CMK (cell line): Measurements from ENCODE around the gene NAB1.
A peak's percentile ranks its signal among the peaks of the same experiment; 100 is the strongest.

Source experiments
- DNase-seq: peaks from one replicate; pipeline ENCODE4 v3.0.0-alpha.2; 2010; ENCODE audit warnings: low read depth

Gene NAB1

DNA sequence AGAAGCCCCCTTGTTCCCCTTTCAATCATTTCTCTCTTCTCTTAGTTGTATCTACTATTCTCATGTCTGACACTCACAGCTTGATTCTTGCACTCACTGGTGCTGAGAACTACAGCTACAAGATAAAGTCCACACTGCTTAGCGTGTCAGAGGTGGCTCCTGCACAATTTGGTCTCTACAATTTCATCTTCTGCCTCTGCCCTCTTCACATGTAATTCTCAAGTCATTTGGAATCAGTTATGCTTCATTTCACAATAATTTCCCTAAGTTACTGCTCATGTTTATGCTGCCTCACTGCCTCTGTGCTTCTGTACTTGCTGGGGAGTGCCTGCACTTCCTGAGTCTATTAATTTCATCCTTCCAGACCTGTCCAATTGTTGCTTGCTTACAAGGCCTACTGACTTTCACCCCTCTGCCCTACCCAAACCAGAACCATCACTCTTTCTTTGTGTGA lies 11.6 kb upstream of the NAB1 start:
- no peak for DNase-seq

DNA sequence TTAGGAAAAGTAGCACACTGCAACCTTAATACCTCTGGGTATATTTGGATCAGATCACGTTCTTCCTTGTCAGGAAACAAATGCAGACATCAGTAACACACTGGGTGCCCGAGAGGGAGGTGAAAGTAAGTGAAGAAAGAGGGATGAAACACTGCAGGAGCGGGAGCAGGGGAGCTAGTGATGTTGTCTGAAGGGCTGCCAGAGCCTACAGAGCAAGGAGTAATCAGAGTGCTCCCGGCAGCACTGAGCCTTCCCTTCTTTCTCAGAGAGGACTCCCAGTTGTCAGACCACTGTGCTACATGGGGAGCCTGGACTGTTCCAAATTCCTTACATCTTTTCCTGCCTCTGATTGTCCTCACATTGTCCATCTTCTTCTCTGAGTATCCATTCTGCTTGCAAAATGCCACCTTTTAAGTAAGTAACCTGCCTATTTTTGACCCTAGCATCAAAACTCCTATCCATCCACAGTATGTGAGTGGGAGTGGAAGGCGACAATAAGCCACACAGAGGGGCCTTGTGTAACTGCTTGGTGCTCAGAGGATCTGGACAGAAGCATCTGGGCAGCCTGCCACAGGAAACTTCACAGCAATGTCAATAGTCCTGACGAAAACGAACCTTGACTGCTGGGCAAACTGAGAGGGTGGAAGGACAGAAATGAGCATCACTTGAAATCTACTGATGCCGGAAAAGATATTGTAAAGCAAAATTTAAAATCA lies 10.8 kb upstream of the NAB1 start:
- DNase-seq, result no peak

DNA sequence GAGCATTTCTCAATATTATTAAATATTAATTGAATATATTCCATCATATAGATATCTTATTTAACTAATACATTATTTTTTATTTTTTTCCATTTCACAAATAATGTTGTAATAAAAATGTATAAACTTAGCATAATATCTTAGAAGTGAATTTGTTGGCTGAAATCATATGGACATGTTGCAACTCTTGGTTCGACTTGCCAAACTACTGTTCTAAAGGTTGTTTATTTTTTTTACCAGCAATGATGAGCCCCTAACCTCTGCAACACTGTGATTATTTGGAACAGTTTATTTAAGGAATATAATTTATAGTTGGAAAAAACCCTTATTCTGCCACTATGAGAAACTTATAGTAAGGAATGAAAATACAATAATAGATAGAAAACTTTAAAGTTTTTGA lies 8.8 kb upstream of the NAB1 start:
- no peak for DNase-seq

DNA sequence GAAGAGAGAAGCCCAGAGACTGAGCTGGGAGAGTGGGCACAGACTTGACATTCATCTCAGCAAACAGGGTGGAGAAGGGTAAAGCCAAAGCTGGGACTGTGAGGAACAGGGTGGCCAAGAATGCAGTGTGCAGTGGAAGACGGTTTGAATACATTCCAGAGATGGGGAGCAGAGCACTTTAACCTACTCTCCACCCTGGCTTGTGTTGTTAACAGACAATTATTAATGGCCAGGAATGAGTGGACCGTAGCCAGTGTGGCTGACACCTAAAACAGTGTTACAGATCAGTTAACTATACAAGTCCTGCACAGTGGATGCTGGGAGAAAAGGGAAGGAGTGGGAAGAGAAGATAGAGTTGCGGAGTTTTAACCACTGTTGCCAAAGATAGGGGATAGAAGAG lies 7.4 kb upstream of the NAB1 start:
- DNase-seq, result no peak

DNA sequence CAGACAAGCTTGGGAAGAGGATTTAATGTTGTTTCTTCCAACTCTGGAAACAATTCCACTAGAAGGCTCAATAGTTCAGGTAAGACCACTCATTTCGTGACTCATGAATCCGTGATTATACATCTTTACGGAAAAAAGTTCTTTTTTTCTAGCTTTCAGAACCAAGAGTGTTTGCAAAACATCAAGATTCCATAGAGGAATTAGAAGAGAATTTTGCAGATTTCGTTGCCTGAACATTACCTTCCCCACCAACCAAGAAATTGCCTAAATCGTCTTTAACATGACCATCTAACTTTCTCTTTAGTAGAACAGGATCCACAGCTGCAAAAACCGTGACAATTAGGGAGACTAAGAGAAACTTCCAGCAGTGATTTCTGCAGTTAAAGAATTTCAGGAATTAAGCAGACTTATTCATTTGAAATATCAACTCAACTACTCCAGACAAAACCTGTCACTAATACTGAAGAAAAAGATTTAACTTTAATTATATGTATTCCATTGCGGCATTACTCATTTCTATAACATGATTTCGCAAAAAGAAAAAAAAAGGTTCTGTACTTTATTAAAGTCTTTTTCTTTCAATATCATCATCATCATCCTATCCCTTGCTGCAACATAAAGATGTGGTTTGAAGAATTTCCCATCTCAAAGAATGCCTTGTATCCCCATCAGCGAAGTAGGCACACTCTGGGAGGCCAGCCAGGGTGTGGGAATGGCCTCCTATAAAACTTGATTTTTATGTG lies 1.9 kb upstream of the NAB1 start:
- DNase-seq, result no peak

DNA sequence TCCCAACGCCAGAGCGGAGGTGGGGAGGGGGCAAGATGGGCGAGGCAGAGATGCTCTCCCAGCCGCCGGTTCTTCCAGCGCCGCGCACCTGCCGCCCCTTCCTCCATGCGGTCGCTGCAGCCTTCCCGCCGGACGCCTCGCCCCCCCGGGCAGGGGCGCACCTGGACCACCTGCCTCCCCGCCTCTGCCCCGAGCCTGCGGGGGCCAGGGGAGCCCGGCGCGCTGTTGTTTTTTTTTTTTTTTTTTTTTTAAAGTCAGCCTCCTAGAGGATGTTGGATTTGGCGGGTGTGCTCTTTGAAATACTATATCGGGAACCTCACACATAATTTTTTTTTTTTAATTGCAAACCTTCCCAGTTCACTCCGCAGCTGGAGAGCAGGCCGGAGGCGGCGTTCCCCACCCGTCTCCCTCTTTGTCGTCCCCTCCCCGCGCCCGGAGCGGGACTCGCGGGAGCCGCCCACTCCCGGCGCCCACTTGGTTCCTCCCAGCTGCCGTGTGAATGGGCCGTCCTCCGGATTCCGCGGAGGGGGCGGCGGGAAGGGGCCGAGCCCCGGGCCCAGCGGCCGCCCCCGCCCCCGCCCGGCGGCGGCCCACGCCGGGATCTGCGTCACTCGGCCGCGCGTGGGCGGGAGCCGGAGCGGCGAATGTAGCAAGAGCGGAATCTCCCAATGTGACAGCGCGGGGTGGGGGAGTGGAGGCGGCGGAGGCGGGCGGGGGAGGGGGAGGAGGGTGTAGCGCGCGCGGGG lies 421 bp upstream of the NAB1 start:
- DNase-seq, result peak; percentile 45

DNA sequence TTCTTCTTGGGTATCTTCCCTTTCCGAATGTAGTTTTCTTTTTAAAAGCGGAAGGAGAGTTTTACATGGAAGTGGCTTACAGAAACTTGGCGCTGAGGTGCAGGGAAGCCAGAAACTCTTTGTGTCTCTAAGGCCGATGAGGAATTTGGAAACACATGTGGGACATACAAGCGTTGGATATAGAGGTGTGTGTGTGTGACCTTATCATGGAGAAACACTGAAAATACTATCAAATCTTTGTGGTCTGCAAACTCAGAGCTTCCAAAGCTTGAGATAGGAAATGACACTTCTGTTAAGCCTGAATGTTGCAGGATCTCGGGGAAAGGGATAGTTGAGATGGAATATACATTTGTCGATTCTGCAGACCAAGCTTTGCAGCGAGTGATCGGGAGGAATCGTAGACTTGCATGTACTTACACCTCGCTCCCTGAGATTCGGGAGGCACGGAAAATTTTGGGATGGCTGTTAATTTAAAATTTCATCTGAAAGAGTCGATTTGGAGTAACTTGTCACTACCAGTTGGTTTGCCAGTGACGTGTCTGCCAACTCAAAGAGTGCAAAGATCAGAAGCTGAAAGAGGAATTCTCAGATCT lies 1.0 kb downstream of the NAB1 start:
- no peak for DNase-seq

DNA sequence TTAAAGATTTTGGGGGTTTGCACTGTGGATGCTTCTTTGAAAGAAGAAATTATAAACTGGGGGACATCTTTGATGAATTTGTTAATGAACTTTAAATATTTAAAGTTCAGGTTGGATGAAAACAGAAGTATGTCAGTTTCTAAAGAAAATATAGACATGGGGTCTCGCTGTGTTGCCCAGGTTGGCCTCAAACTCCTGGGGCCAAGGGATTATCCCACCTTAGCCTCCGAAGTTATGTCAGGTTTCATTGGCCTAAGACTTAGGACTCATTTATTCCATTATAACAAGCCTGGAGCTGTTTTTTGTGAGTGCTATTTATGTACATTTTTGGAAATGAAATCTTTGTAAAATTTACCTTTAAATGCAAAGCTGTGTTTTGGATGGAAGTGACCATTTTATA lies 2.5 kb downstream of the NAB1 start:
- no peak for DNase-seq

DNA sequence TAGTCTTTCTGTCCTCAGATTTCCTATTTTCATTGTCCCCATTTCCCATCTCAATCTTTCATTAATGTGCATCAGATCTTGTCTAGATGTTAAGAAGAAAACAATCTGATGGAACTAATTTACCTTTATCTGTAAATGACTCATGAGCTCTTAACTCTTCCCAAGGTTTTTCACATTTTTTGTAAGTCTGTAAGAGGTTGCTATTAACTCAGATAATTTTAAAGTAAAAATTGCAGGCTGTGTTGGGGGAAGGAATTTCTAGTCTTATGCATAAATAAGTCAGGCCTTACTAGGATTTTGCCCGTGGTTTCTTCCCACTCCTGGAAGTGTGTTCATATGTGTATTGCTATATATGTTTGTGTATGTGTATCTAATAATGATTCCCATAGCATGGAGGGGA lies 4.3 kb downstream of the NAB1 start:
- no peak for DNase-seq

DNA sequence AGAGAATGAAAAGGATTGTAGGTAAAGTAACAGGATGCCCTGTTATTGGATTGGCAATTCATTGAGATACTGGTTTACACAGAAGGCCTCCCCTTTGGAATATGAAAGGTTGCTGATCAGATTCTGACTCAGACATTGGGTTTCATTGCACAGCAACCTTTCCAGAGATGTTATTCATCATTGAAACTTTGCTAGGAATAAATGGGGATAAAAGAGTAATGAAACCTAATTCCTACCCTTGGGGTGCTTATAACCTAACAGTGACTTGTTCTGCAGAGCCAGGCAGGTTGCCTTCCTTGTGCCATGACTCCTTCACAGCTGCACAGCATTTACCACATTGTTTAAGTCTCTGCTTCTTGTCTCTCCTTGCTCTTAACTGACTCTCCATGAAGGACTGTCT lies 5.0 kb downstream of the NAB1 start:
- DNase-seq, result no peak

DNA sequence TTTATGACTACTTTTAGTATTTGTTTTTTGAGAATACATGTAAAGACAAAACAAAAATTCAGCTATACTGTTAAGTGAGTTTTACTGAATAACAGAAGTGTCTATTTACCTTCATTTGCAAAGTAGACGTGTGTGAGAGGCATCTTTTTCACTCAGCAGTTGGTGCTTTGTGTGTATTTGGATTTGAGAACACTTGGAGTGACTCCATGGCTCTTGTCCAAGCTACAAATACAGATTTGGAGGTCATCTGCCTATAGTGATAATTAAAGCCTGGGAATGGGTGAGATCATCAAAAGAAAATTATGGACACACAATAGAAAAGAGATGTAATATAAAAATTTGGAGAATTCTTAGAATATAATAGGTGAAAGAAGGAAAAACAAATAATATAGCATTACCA lies 6.2 kb downstream of the NAB1 start:
- no peak for DNase-seq

DNA sequence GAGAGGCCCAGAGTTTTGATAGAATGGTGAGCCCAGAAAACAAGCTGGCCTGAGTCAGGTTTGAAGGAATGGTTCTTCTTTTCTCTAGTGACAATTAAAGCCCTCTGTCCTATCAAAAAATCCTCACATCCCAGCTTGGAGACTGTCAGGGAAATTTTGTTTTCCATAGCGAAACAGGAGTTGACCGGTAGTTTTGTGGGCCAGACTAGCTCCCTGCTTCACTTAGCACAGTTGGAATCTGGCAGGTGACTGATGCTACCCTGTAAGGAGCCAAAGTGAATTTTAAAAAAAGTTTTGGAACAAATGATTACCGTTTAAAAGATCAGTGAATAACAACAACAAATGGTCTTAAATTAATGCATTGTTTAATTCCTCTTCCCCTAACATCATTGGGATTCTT lies 6.7 kb downstream of the NAB1 start:
- no peak for DNase-seq

DNA sequence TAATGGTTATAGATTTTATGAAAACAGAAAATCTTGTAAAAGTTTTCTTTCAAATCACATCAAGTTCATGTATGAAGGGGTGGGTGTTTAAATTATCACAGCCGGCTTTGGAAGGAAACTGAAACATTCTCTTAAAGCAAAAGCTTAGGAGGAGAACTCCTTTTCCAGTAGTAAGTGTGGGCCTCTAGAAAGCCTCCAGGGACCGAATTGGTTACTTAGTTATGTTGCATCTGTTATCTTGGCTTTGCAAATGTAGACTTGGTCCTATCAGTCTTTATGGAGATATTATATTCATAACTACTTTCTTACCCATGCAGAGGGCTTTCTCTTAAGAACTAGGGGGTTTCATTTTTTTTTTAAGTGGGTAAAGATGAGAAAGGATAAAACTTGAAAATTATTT lies 7.4 kb downstream of the NAB1 start:
- no peak for DNase-seq

DNA sequence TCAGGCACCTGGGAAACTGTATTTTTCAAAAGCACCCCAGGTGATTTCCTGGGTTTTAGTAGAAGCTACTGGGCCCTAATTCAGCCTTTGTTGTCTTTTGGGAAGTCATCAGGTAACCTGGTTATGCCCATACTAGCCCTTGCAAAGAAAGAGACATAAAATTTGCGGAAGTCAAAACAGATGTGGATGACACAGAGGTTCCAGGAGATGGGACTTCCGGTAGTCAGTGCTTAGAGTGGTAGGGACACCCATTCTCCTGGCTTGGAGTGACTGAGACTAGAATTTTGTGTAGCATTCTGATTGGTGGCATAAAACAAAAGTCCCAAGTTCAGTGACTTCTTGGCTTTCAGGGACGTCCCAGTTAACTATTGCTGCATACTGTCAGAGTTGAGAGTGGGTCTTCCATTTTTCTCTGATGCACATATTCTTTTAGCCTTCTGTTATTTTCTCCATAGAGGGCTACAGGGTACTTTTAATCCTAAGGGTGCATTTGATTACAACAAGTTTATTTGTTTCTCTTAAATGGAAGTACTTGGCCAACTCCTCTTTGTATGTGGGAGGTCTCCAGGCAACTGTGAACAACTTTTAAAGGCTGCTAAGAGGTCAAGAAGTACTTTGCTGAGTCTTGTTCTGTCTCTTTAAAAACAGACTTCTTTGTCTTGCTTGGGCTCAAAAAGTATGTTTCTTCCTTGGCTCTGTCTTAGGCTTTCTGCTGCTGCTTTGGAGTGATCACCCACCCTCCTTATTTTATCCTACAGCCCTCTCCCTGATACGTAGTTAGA lies 8.8 kb downstream of the NAB1 start:
- DNase-seq, result no peak

DNA sequence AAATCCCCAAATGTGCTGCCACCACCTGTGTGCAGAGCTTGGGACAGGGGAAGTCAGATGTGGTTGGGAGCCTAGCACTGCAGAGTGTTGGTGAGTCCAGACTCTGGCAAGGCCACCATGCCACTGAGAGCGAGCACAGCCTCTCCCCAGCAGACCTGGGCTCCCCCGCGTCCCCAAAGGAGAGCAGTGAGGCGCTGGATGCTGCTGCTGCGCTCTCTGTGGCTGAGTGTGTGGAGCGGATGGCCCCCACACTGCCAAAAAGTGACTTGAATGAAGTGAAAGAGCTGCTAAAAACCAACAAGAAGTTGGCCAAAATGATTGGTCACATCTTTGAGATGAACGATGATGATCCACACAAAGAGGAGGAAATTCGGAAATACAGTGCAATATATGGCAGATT lies 10.7 kb downstream of the NAB1 start:
- DNase-seq, result no peak

DNA sequence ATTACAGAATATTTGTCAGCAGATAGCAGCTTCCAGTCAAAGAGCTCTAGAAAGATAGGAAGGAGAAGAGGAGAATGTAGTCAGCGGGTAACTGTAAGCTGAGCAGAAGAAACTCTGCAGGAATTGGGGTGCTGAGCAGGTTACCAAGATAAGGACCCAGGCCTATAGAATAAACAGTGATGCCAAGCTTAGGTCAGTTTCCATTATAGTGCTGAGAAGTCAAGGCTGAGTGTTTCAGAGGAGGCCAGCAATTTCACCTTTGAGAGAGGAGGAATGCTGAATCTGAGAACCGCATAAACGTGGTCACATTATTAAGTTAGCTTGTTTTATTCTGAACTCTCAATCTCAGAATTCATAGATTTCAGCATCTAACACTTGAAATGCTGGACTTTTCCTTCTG lies 13.9 kb downstream of the NAB1 start:
- no peak for DNase-seq

DNA sequence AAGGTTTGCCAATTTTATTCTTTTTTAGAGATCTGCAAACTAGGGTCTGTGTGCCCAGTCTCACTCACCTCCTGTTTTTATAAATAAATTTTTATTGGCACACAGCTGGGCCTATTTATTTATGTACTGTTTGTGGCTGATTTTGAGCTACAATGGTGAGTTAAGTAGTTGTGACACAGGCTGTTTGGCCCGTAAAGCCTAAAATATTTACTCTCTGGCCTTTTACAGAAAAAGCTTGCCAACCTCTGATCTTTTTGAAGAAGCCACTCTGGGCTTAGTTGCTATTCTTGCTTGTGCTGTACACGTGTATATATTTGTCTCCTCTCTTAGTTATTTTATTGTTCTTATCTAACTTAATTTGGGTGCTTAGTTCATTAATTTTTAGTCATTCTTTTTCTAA lies 14.5 kb downstream of the NAB1 start:
- DNase-seq, result no peak

DNA sequence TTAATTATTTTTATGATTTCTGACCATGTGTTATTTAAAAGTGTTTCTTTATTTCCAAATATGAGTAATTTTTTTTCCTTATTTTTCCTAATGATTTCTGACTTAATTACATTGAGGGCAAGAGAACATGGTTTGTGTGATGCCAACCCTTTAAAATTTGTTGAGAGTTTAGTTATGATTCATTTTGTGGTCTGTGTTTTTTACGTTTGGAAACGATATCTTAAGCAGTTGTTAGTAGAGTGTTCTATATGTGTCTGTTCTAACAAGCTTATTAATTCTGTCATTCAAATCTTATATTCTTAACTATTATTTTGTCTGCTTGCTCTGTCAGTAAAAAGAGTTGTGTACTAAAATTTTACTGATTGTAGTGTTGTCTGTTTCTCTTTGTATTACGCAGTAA lies 15.0 kb downstream of the NAB1 start:
- DNase-seq, result no peak

DNA sequence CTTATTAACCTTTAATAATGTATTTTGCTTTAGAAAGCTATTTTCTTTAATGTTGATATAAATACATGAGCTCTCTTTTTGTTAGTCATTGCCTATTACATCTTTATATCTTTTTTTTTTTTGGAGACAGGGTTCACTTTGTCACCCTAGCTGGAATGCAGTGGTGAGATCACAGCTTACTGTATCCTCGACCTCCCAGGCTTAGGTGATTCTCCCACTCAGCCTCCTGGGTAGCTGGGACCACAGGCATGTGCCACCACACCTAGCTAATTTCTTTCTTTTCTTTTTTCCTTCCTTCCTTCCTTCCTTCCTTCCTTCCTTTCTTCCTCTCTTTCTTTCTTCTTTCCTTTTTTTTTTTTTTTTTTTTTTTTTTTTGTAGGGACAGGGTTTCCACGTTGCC lies 15.4 kb downstream of the NAB1 start:
- DNase-seq, result no peak

DNA sequence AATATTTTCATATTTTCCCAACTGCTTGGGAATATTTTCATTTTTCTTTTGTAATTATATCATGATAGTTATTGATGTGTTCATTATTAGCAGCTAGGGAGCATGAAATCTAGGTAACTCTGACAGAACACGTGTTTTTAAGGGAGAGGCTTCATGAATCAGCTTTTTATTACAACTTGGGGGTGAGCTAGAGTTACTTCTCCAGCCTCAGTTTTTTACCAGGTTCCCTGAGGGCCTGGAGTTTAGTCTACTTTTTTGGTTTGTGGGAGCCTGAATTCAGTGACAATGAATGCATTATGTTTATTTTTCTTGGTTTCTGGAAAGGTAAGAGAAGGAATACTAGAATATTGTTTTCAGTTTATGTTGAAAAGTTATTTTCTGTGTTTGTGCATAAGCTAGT lies 18.0 kb downstream of the NAB1 start:
- DNase-seq, result no peak

DNA sequence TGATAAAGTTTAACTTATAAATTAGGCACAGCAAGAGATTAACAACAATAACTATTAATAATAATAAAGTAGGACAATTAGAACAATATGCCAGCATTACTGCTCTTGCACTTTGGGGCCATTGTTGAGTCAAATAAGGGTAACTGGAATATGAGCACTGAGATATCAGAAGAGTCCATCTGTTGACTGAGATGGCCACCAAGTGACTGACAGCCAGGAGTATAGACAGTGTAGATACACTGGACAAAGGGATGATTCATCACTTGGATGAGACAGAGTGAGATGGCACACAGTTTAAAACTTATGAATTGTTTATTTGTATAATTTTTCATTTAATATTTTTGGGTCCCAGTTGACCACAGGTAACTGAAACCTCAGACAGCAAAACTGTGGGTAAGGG lies 20.0 kb downstream of the NAB1 start:
- no peak for DNase-seq
